Hepatocyte (in vitro differentiated cells): Measurements from ENCODE around the gene SH3RF1.

ENCODE experiments used
- EZH2 ChIP-seq: fragments of 200-600 bp; sonication (generic); IDR thresholded peaks from 2 replicates; pipeline ENCODE4 v1.6.1; 2016; ENCODE audit warnings: antibody characterized with exemption, mild to moderate bottlenecking, borderline replicate concordance
- TF ChIP-seq, protein P1 (sequence below): fragments of 200-600 bp; sonication (generic); IDR thresholded peaks from 2 replicates; pipeline ENCODE4 v1.5.1; 2016; ENCODE audit warnings: antibody characterized with exemption, mild to moderate bottlenecking; ENCODE audit not compliant: poor library complexity

DNA sequence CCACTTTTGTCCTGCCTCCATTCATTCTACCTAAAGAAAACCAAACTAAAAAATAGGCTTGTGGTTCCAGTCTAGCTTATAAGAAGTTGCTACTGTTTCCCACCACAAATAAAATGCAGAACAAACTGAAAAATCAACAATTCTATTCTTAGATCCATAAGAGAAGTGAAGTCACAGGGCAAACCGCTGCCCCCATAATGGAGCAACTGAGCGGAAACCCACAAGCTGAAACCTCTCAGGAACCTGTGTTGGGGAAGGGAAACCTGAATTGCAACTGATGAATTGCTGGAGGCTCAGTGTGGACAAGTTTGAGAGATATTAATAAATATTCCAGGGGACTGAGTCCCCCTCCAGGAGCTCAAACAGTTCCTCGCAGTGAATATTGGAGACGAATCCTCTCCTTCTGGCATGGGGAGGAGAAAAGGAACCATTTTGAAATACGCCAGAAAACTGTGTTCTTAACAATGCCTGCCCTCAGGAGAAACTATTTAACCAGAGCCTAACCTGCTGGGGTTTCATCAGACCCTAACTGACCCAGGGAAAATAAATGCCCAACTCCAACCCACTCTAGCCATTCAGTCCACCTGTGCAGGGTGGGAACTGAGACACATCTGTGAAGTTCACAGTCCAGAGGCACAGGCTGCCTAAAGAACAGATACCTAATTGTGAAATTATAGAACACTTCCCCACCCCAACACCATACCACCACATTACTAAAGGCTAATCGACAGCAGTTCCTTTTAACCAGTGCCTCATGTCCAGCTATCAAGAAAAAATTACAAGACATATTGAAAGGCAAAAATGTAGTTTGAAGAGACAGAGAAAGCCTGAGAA is 22.8 kb upstream of the SH3RF1 start:
- TF ChIP-seq, protein P1, sequence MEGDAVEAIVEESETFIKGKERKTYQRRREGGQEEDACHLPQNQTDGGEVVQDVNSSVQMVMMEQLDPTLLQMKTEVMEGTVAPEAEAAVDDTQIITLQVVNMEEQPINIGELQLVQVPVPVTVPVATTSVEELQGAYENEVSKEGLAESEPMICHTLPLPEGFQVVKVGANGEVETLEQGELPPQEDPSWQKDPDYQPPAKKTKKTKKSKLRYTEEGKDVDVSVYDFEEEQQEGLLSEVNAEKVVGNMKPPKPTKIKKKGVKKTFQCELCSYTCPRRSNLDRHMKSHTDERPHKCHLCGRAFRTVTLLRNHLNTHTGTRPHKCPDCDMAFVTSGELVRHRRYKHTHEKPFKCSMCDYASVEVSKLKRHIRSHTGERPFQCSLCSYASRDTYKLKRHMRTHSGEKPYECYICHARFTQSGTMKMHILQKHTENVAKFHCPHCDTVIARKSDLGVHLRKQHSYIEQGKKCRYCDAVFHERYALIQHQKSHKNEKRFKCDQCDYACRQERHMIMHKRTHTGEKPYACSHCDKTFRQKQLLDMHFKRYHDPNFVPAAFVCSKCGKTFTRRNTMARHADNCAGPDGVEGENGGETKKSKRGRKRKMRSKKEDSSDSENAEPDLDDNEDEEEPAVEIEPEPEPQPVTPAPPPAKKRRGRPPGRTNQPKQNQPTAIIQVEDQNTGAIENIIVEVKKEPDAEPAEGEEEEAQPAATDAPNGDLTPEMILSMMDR: no peak
- no peak for TF ChIP-seq EZH2
